Skeletal muscle satellite cell (primary cell): ENCODE results near the gene EHHADH. TPM values are rescaled to one million over a fixed set of nuclear protein-coding genes. Genes with fewer than 3 reads are reported as not detected.
"Not testable (repeated sequence)": the region's sequence is repeated elsewhere in the genome, so short reads cannot be mapped to it uniquely, and the experiment has no call there.

ENCODE experiments used
- H3K27me3 ChIP-seq: 2 replicates; pipeline ENCODE4 v1.7.0; 2013; ENCODE audit warnings: low read length; ENCODE audit not compliant: control insufficient read depth, insufficient read depth
- H3K36me3 ChIP-seq: 2 replicates; pipeline ENCODE4 v1.7.0; 2013; ENCODE audit warnings: mild to moderate bottlenecking, control low read depth, low read length; ENCODE audit not compliant: insufficient read depth
- H3K4me1 ChIP-seq: 2 replicates; pipeline ENCODE4 v1.7.0; 2013; ENCODE audit warnings: low read length; ENCODE audit not compliant: control insufficient read depth, insufficient read depth
- H3K4me2 ChIP-seq: 2 replicates; pipeline ENCODE4 v1.7.0; 2013; ENCODE audit warnings: mild to moderate bottlenecking, low read length
- H3K4me3 ChIP-seq: 2 replicates; pipeline ENCODE4 v1.7.0; 2013; ENCODE audit warnings: low read length
- H3K9ac ChIP-seq: 2 replicates; pipeline ENCODE4 v1.7.0; 2013; ENCODE audit warnings: mild to moderate bottlenecking, low read depth, low read length, moderate library complexity
- H3K9me3 ChIP-seq: replicated peaks from 2 replicates; pipeline ENCODE4 v1.7.0; 2013; ENCODE audit warnings: mild to moderate bottlenecking, control low read depth, low read length
- total RNA-seq: library from RNA; depleted of rRNA; stranded (reverse); fragments of >200 nt; gene quantifications from 2 replicates; pipeline ENCODE4 v1.2.3, GENCODE V29; 2012; rRNA removed

Gene EHHADH
- total RNA-seq, result 3.3 and 4.8 TPM in 2 replicates

- Histone ChIP-seq H3K4me1 (no peaks in the 10 kb centered on the region), H3K9ac (peak within 1 kb of the TSS; percentile 88), H3K36me3 (no peaks in the 10 kb centered on the region), H3K4me2 (peak within 1 kb of the TSS; percentile 93), H3K4me3 (peak within 1 kb of the TSS; percentile 93), H3K9me3 (no peaks in the 10 kb centered on the region), H3K27me3 (no peaks in the 10 kb centered on the region)
Measured at GRCh38 chr3:185253645-185254410, at the start of gene EHHADH. Gene EHHADH, minus strand, starts transcription at chr3:185254049. Its CDS starts 27 bp downstream, at chr3:185254022.

DNA sequence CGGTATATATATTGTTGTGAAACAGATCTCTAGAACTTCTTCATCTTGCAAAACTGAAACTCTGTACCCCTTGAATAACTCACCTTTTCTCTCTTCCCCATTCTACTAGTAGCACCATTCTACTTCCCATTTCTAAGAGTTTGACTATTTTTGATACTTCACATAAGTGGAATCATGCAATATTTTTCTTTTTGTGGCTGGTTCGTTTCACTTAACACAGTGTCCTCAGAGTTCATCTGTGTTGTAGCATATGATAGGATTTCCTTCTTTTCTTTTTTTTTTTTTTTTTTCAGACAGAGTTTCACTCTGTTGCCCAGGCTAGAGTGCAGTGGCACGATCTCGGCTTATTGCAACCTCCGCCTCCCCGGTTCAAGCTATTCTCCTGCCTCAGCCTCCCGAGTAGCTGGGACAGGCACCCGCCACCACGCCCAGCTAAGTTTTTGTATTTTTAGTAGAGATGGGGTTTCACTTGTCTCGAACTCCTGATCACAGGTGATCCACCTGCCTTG is 46.1 kb upstream of the EHHADH start:
- not testable (repeated sequence) for H3K27me3 ChIP-seq, H3K4me3 ChIP-seq, H3K9ac ChIP-seq

DNA sequence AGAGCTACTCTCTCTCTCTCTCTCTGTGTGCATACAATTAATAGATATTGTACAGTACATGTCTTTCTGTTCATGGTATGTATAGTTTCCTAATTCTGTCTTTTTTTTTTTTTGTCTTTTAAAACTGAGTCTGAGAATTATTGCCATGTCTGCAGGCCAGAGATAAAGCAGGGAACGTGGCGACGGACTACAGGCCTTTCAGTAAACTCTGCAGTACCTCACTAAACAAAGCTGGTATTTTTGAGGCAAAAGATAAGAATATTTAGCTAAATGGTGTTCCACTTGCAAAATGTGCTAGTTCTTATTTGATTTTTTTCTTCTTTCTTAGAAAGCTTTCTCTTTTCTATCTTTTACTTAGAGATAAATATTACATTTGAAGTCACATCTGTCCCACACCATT is 44.0 kb upstream of the EHHADH start:
- H3K9ac ChIP-seq, result no peak overlapping the region
- H3K4me2 ChIP-seq, result no peak overlapping the region
- no peaks in the 10 kb centered on the region for H3K27me3 ChIP-seq
- H3K9me3 ChIP-seq, result no peaks in the 10 kb centered on the region
- peaks cover 3% of the 10 kb centered on the region for H3K36me3 ChIP-seq
- H3K4me1 ChIP-seq, result no peaks in the 10 kb centered on the region
- no peak overlapping the region for H3K4me3 ChIP-seq

More for the DNA sequence above, 46.1 kb upstream of the EHHADH start:
- not testable (repeated sequence) for H3K36me3 ChIP-seq, H3K4me2 ChIP-seq, H3K4me1 ChIP-seq, H3K9me3 ChIP-seq

GRCh38 chr3:185292238-185292637 is 38.4 kb upstream of the EHHADH start:
- Histone ChIP-seq H3K36me3 (peaks cover 5% of the 10 kb centered on the region), H3K4me3 (no peak overlapping the region), H3K9ac (no peak overlapping the region), H3K27me3 (no peaks in the 10 kb centered on the region), H3K9me3 (no peaks in the 10 kb centered on the region), H3K4me2 (no peak overlapping the region), H3K4me1 (no peaks in the 10 kb centered on the region)

DNA sequence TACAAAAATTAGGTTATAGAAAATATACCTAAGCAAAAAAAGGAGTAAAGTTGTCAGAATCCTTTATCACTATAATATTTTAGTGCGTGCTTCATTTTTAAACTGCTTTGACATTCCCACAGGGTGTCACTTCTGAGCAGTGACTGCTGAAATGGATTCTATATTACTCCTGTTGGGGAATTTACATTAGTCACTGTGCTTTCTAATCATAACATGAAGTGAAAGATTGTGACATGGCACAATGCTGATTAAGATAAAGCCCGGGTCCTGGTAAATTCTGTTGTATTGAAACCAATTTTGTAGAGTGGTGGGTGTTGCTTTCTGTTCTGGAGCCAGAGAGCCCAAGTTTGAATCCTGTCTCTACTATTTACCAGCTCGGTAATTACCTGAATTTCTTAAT is 36.4 kb upstream of the EHHADH start:
- no peaks in the 10 kb centered on the region for H3K27me3 ChIP-seq

GRCh38 chr3:185283374-185283935 is 29.6 kb upstream of the EHHADH start:
- peak overlapping the region; percentile 83 for H3K9ac ChIP-seq
- peak overlapping the region; percentile 87 for H3K4me2 ChIP-seq
- no peaks in the 10 kb centered on the region for H3K27me3 ChIP-seq
- peak overlapping the region; percentile 92 for H3K4me3 ChIP-seq
- H3K36me3 ChIP-seq, result no peaks in the 10 kb centered on the region
- peaks cover 9% of the 10 kb centered on the region for H3K4me1 ChIP-seq
- H3K9me3 ChIP-seq, result no peaks in the 10 kb centered on the region

More for the DNA sequence above, 36.4 kb upstream of the EHHADH start:
- Histone ChIP-seq H3K4me1 (no peaks in the 10 kb centered on the region), H3K9me3 (no peaks in the 10 kb centered on the region), H3K4me3 (no peak overlapping the region), H3K4me2 (no peak overlapping the region), H3K9ac (no peak overlapping the region), H3K36me3 (peaks cover 5% of the 10 kb centered on the region)

GRCh38 chr3:185282696-185283373 is 29.0 kb upstream of the EHHADH start:
- Histone ChIP-seq H3K27me3 (no peaks in the 10 kb centered on the region), H3K4me1 (peaks cover 9% of the 10 kb centered on the region), H3K4me3 (peak overlapping the region; percentile 92), H3K4me2 (peak overlapping the region; percentile 87), H3K9me3 (no peaks in the 10 kb centered on the region), H3K36me3 (no peaks in the 10 kb centered on the region), H3K9ac (peak overlapping the region; percentile 83)

DNA sequence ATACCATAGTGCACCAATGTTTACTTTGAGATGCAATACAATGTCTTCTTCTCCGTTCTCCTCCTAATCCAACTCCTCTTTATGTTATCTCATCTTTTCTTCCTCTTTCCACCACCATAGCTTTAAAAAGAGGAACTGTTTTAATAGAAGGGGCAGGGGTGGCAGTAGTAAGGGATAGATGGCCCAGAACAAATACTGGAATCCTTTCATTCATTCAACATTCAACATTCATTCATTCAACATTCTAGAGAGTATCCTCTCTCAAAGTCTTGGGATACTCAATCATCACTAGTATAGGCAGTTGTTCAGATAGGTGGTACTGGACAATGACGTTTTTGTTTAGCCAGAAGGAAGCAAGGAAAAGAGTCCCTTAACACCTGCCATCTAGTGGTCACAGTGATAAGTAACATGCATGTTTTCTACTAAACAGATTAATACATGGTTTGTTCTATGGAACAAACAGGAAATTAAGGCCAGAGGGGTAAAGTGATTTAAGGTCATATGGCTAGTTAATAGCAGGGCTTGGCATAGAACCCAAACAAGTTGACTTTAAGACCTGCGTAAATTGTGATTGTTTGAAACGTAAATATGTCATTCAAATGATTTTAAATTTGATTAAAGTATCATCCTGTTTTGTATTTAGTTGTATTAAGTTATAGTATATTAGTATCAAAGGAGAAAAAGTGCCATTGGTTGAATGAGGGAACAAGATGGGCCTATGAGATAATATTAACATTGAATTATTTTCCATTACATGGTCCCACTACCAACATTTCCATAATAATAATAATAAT is 26.9 kb upstream of the EHHADH start:
- no peaks in the 10 kb centered on the region for H3K27me3 ChIP-seq
- H3K9ac ChIP-seq, result no peak overlapping the region
- no peak overlapping the region for H3K4me3 ChIP-seq
- peaks cover 9% of the 10 kb centered on the region for H3K4me1 ChIP-seq
- no peaks in the 10 kb centered on the region for H3K36me3 ChIP-seq
- no peaks in the 10 kb centered on the region for H3K9me3 ChIP-seq
- no peak overlapping the region for H3K4me2 ChIP-seq

DNA sequence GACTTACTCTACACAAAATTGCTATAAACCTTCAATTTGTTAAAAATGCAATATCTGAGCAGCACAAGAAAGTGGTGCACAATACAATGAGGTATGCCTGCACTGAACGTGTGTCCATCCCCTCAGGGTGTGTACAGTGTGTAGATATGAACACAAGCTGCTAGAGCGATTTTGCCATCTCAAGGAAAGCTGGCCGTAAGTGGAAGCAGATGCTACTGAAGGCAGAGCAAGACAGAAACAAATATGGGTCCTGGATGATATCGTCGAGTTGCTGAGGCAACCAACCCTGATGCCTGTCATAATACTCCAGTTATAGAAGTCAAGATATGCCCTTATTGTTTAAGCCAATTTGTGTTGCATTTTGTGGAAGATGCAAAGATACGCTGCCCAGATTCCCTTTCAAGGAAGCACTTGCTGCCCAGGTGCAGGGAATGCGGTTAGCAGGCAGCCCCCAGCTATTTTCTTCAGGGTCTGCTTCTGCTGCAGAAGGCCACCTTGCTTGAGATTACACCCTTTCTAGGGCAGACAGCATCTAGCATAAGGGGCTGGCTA is 25.8 kb upstream of the EHHADH start:
- Histone ChIP-seq H3K9ac (no peak overlapping the region), H3K4me2 (no peak overlapping the region), H3K27me3 (no peaks in the 10 kb centered on the region), H3K4me1 (peaks cover 9% of the 10 kb centered on the region), H3K36me3 (no peaks in the 10 kb centered on the region), H3K4me3 (no peak overlapping the region), H3K9me3 (no peaks in the 10 kb centered on the region)

- H3K4me2 ChIP-seq, result no peak overlapping the region
- no peaks in the 10 kb centered on the region for H3K36me3 ChIP-seq
- H3K9me3 ChIP-seq, result no peaks in the 10 kb centered on the region
- H3K9ac ChIP-seq, result no peak overlapping the region
- no peaks in the 10 kb centered on the region for H3K4me1 ChIP-seq
- peaks cover 5% of the 10 kb centered on the region for H3K27me3 ChIP-seq
- H3K4me3 ChIP-seq, result no peak overlapping the region
Measured at GRCh38 chr3:185276415-185276814, 22.6 kb upstream of the EHHADH start.

DNA sequence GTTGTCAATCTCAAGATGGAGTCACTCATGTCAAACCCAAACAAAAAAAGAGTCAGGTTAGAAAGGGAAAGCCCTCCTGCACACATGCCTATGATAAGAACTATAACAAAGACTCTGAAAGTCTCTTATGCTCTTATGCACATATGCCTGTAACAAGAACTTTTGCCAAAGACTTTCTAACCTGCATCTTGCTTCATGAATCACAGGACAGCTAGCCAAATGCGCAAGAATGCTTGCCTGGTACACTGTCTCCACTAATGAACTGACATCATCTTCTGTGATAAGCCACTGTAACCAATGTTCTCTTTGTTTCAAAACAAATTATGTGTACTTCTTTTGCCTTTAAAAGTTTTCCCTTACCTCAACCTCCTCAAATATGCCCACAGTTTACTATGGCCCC is 18.2 kb upstream of the EHHADH start:
- no peak overlapping the region for H3K4me2 ChIP-seq
- no peak overlapping the region for H3K4me3 ChIP-seq
- H3K9me3 ChIP-seq, result no peaks in the 10 kb centered on the region
- peaks cover 33% of the 10 kb centered on the region for H3K27me3 ChIP-seq
- H3K4me1 ChIP-seq, result no peaks in the 10 kb centered on the region
- H3K36me3 ChIP-seq, result no peaks in the 10 kb centered on the region
- no peak overlapping the region for H3K9ac ChIP-seq
